Measurements from ENCODE around the gene EMX1. TPM values are rescaled to one million over a fixed set of nuclear protein-coding genes. Genes with fewer than 3 reads are reported as not detected.

Gene EMX1
- total RNA-seq, 2 experiments from 2014 or later: not detected

DNA sequence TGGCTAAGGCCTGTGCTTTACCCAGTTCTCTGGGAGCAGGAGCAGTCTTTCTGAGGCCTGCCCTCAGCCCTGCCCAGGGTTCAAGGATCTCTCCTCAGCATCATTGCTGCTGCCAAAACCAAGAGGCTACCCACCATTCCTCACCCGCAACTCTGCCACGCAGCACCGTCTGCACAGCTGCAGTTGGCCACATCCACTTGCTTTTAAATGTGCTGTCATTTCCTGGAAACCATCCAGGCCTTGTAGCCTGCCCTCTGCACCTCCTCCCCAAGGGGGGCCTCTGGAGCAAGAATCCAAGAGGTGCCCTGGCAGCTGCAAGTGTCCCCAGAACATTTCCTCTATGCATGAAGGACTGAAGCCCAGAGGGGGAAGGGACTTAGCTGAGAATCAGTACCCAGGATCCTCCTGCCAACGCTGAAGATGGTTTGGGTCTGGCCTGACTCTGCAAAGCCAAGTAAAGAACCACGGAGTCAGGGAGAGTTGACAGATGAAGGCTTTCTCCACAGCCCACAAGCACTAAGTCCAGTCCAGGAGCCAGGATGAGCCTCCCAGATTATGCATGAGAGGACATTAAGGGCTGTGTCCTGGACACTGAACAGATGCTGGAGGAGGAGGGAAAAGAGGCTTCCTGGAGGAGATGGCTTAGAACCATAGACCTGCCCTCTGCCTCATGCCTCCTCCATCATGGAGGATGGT lies 14.9 kb downstream of the EMX1 start:
- peaks cover 16% of the 10 kb centered on the region for H3K27me3 Mint-ChIP-seq
- H3K4me1 Mint-ChIP-seq: peaks cover 12% of the 10 kb centered on the region
- no peaks in the 10 kb centered on the region for H3K36me3 Mint-ChIP-seq (ENCODE audit: low read depth)
- DNase-seq: no peak
- no peak overlapping the region for H3K4me3 Mint-ChIP-seq
- ChIA-PET POLR2A (no interaction called here), CTCF (interaction anchor here (1.0 to 1.5 kb wide), 2 partner anchors 39 to 41 kb away, joined by 3 read pairs; no protein-coding TSS in a partner anchor)
- H3K27ac Mint-ChIP-seq: no peak overlapping the region
- H3K9me3 Mint-ChIP-seq: no peaks in the 10 kb centered on the region

DNA sequence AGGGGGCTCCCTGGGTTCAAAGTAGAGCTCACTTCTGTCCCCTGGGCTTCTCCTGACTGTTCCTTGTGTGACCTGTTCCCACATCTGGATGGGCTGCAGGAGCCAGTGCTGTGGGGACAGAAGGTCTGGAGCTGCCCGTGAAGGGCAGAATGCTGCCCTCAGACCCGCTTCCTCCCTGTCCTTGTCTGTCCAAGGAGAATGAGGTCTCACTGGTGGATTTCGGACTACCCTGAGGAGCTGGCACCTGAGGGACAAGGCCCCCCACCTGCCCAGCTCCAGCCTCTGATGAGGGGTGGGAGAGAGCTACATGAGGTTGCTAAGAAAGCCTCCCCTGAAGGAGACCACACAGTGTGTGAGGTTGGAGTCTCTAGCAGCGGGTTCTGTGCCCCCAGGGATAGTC lies 15.5 kb downstream of the EMX1 start:
- H3K27ac Mint-ChIP-seq: no peak overlapping the region
- CTCF ChIA-PET: interaction anchor here (1.5 kb wide), 1 partner anchor 41 kb away, joined by 3 read pairs; no protein-coding TSS in a partner anchor
- POLR2A ChIA-PET: no interaction called here
- H3K4me1 Mint-ChIP-seq: peaks cover 12% of the 10 kb centered on the region
- peaks cover 16% of the 10 kb centered on the region for H3K27me3 Mint-ChIP-seq
- H3K9me3 Mint-ChIP-seq: no peaks in the 10 kb centered on the region
- no peak overlapping the region for H3K4me3 Mint-ChIP-seq
- no peak for DNase-seq
- H3K36me3 Mint-ChIP-seq (ENCODE audit: low read depth): no peaks in the 10 kb centered on the region

DNA sequence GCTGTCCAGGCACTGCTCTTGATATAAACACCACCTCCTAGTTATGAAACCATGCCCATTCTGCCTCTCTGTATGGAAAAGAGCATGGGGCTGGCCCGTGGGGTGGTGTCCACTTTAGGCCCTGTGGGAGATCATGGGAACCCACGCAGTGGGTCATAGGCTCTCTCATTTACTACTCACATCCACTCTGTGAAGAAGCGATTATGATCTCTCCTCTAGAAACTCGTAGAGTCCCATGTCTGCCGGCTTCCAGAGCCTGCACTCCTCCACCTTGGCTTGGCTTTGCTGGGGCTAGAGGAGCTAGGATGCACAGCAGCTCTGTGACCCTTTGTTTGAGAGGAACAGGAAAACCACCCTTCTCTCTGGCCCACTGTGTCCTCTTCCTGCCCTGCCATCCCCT lies 15.9 kb downstream of the EMX1 start:
- Mint-ChIP-seq H3K4me1 (peaks cover 12% of the 10 kb centered on the region), H3K4me3 (no peak overlapping the region), H3K36me3 (ENCODE audit: low read depth) (no peaks in the 10 kb centered on the region), H3K27ac (no peak overlapping the region), H3K9me3 (no peaks in the 10 kb centered on the region), H3K27me3 (peaks cover 16% of the 10 kb centered on the region)
- ChIA-PET CTCF (interaction anchor here (1.5 kb wide), 1 partner anchor 40 kb away, joined by 3 read pairs; no protein-coding TSS in a partner anchor), POLR2A (no interaction called here)
- DNase-seq: no peak

DNA sequence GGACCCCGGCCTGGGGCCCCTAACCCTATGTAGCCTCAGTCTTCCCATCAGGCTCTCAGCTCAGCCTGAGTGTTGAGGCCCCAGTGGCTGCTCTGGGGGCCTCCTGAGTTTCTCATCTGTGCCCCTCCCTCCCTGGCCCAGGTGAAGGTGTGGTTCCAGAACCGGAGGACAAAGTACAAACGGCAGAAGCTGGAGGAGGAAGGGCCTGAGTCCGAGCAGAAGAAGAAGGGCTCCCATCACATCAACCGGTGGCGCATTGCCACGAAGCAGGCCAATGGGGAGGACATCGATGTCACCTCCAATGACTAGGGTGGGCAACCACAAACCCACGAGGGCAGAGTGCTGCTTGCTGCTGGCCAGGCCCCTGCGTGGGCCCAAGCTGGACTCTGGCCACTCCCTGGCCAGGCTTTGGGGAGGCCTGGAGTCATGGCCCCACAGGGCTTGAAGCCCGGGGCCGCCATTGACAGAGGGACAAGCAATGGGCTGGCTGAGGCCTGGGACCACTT lies 16.4 kb downstream of the EMX1 start:
- no peak overlapping the region for H3K27ac Mint-ChIP-seq
- peaks cover 12% of the 10 kb centered on the region for H3K4me1 Mint-ChIP-seq
- DNase-seq: no peak
- H3K4me3 Mint-ChIP-seq: no peak overlapping the region
- no peaks in the 10 kb centered on the region for H3K36me3 Mint-ChIP-seq (ENCODE audit: low read depth)
- ChIA-PET POLR2A (no interaction called here), CTCF (interaction anchor here (1.5 kb wide), 1 partner anchor 40 kb away, joined by 3 read pairs; no protein-coding TSS in a partner anchor)
- peaks cover 16% of the 10 kb centered on the region for H3K27me3 Mint-ChIP-seq
- H3K9me3 Mint-ChIP-seq: no peaks in the 10 kb centered on the region

DNA sequence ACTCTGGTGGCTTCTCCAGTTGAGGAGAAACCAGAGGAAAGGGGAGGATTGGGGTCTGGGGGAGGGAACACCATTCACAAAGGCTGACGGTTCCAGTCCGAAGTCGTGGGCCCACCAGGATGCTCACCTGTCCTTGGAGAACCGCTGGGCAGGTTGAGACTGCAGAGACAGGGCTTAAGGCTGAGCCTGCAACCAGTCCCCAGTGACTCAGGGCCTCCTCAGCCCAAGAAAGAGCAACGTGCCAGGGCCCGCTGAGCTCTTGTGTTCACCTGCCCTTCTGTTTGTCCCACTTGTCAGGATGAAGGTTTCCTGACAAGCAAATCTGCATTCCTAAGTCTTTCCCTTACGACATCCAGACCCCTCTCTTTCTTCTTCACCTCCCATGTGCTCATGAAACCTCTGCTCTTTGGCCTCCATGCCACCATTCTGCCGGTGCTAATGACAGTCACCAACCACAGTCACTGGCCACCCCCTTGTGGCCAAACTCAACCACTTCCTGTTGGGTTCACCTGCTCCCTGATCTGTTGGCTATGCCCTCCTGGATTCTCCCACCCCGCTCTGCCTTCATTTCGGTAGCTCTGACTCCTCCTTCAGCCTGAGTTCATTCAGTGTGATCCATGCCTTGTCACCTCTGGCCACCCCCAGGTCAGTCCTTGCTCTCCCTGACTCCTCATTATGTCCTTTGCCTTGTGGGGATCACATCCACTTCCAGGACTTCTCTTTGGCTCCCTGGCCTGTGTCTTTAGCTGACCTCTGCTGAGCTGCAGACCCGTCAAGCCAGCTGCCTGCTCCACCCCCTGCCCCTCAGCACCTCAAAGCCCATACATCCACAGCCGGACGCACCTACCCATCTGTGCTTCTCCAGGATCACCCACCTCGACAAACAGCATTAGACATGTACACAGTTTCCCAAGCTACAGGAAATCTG lies 17.6 kb downstream of the EMX1 start:
- ChIA-PET POLR2A (no interaction called here), CTCF (interaction anchor here (1.4 to 1.6 kb wide), 2 partner anchors 39 to 47 kb away, joined by 4 read pairs; partner anchors contain the start of gene SPR)
- no peak for DNase-seq
- Mint-ChIP-seq H3K27ac (no peak overlapping the region), H3K9me3 (no peaks in the 10 kb centered on the region), H3K4me1 (peaks cover 12% of the 10 kb centered on the region), H3K4me3 (no peak overlapping the region), H3K36me3 (ENCODE audit: low read depth) (no peaks in the 10 kb centered on the region), H3K27me3 (peaks cover 18% of the 10 kb centered on the region)

DNA sequence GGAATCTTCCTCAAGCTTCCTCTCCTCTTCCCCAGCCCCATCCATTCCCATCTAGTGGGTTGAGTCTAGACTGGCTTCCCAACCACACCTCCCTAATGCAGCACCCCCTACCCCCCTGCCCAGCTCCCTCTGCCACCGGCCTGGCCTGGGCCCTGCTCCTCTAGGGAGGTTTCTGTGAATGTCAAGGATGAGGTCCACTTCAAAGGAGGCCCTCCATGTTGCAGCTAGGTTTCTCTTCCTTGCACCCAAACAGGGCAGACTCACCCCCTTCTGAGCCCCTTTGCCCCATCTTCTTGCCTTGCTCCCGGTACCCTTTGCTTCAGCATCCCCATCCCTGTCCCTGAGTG lies 18.3 kb downstream of the EMX1 start:
- CTCF ChIA-PET: interaction anchor here (1.4 to 1.6 kb wide), 2 partner anchors 38 to 48 kb away, joined by 4 read pairs; partner anchors contain the start of gene SPR
- Mint-ChIP-seq H3K4me1 (peaks cover 12% of the 10 kb centered on the region), H3K36me3 (ENCODE audit: low read depth) (no peaks in the 10 kb centered on the region), H3K9me3 (no peaks in the 10 kb centered on the region), H3K27me3 (peaks cover 18% of the 10 kb centered on the region), H3K4me3 (no peak overlapping the region), H3K27ac (no peak overlapping the region)
- POLR2A ChIA-PET: no interaction called here
- DNase-seq: no peak

DNA sequence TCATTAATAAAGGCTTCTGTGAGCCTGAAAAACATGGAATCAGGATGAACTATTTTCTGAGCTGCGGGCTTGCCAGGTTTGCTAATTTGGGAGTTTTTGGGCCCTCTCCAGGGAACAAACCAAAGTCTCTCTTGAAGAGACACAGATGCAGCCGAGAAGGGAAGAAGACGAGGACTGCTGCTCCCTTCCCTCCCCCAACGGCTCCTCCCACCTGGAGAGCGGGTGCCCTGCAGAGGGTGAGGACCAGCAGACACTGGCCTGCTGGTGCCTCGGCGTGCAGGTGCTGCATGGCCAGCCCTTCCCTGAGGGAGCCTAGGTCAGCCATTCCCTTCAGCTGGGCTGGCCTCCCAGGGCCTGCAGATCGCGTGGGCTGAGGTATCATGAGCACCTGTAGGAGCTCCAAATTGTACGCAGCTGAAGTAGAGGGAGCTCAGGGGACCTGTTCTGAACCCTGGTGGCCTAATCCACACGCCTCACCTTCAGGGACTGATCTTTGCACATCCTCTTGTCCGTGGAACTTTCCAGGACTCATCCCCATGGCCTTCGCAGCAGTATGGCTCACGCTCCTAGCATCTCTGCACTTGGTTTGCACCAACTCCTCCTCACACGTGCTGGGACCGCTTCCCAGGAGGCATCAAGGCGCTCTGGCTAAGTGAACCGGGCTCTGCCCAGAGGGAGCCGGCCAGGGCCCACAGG lies 19.5 kb downstream of the EMX1 start:
- no peak overlapping the region for H3K4me3 Mint-ChIP-seq
- peaks cover 12% of the 10 kb centered on the region for H3K4me1 Mint-ChIP-seq
- POLR2A ChIA-PET: no interaction called here
- no peak overlapping the region for H3K27ac Mint-ChIP-seq
- no peaks in the 10 kb centered on the region for H3K36me3 Mint-ChIP-seq (ENCODE audit: low read depth)
- H3K9me3 Mint-ChIP-seq: no peaks in the 10 kb centered on the region
- H3K27me3 Mint-ChIP-seq: peaks cover 16% of the 10 kb centered on the region
- DNase-seq: no peak
- CTCF ChIA-PET: no interaction called here

DNA sequence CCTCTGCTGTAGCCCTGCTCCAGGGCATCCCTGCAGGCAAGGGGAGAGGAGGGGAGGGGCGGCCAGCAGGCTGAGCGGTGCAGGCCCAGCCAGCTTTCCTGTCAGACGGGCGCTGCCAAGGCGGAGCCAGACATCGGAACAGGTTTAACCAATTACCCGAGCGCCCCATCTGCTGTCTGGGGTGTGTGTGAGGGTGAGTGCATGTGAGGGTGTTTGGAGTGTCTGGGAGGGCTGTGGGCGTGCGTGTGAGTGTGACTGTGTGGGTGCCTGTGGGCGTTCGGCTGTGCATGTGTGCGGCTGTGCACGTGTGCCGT lies 20.0 kb downstream of the EMX1 start:
- no peak overlapping the region for H3K27ac Mint-ChIP-seq
- H3K27me3 Mint-ChIP-seq: peaks cover 16% of the 10 kb centered on the region
- CTCF ChIA-PET: no interaction called here
- POLR2A ChIA-PET: no interaction called here
- H3K4me3 Mint-ChIP-seq: no peak overlapping the region
- no peak for DNase-seq
- no peaks in the 10 kb centered on the region for H3K9me3 Mint-ChIP-seq
- H3K36me3 Mint-ChIP-seq (ENCODE audit: low read depth): no peaks in the 10 kb centered on the region
- H3K4me1 Mint-ChIP-seq: peaks cover 8% of the 10 kb centered on the region

DNA sequence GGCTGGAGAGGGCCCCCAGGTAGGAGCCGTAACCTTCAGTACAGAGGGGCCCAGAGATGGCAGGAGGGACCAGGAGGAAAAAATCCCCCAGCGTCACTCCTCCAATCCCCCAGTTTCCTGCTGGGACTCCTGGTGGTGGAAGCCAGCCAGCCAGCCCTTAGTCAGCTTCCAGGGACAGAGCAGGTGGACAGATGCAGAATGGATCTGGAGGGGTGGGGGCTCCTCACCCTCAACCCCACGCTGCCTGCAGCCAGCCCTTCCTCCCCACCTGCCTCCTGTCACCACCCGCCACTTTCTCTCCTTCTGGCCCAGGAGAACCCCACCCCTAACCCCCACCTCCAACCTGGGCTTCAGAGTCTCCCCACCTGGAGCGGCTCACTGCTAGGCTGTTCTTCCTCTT lies 21.1 kb downstream of the EMX1 start:
- POLR2A ChIA-PET: no interaction called here
- CTCF ChIA-PET: interaction anchor here (0.6 to 1.3 kb wide), 2 partner anchors 36 to 1184 kb away, joined by 3 to 4 read pairs; no protein-coding TSS in a partner anchor

DNA sequence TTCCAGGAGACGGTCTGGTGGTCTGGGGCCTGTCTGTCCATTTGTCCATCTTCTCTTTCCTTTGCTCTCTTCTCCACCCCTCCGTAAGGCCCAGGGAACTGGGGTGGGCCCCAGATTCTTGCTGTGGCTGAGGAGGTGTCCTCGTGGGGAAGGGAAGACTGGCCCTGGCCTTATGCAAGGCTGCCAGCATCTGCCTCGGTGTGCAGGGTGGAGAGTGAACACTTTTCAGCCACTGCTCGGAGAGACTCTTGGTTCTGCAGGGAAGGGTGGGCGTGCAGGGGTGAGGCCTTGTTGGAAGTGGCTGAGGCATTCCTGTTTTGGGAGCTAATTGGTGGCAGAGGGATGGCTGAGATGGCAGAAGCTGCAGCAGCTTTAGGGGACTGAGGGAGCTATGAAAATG lies 23.0 kb downstream of the EMX1 start:
- POLR2A ChIA-PET: no interaction called here
- CTCF ChIA-PET: interaction anchor here (1.7 kb wide), 1 partner anchor 34 kb away, joined by 6 read pairs; no protein-coding TSS in a partner anchor
- H3K9me3 Mint-ChIP-seq: no peaks in the 10 kb centered on the region

More for the DNA sequence above, 21.1 kb downstream of the EMX1 start:
- peaks cover 16% of the 10 kb centered on the region for H3K27me3 Mint-ChIP-seq
- no peak overlapping the region for H3K4me3 Mint-ChIP-seq
- peaks cover 7% of the 10 kb centered on the region for H3K4me1 Mint-ChIP-seq
- no peaks in the 10 kb centered on the region for H3K36me3 Mint-ChIP-seq (ENCODE audit: low read depth)
- no peak overlapping the region for H3K27ac Mint-ChIP-seq
- no peaks in the 10 kb centered on the region for H3K9me3 Mint-ChIP-seq
- DNase-seq: no peak

DNA sequence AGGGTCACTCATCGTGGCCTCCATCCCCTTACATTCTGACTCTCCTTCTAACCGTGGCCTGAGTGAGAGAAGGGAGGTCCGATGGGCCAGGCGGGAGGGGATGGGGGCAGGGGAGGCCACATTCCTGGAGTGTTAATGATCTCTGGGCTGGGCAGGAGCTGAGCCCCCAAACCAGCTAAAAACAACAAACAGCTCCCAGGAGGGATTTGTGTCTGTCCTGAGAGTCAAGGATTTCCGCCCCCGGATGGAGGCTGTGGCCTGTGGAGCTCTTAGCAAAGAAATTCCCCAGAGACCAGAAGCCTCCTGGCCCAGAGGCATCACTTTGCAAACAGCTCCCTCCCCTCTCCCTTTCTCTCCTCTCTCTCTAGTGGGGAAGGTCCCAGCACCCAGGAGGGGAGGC lies 23.5 kb downstream of the EMX1 start:
- no peaks in the 10 kb centered on the region for H3K4me1 Mint-ChIP-seq
- POLR2A ChIA-PET: no interaction called here
- H3K4me3 Mint-ChIP-seq: no peak overlapping the region

More for the DNA sequence above, 23.0 kb downstream of the EMX1 start:
- DNase-seq: no peak
- Mint-ChIP-seq H3K27ac (no peak overlapping the region), H3K4me3 (no peak overlapping the region), H3K27me3 (peaks cover 11% of the 10 kb centered on the region), H3K36me3 (ENCODE audit: low read depth) (no peaks in the 10 kb centered on the region), H3K4me1 (peaks cover 1% of the 10 kb centered on the region)

DNA sequence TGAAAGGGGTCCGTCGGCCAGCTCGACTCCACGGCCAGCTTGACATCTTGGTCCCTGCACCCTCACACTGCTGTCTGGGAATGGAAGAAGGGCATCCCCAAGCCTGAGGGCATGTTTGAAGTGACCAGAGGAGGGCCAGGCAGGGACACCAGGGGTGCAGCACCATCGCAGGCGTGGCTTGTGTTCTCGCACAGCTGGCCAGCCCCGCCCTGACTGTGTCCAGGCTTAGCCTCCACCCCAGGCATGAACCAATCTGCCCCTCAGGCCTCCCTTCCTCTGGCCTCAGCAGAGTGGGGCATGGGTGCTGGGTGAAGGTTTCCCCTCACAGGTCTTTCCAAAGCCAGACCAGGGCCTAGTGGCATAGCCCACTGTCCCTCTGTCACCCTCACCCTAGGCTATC lies 25.0 kb downstream of the EMX1 start:
- Mint-ChIP-seq H3K36me3 (ENCODE audit: low read depth) (no peaks in the 10 kb centered on the region), H3K4me3 (no peak overlapping the region), H3K9me3 (no peaks in the 10 kb centered on the region), H3K27ac (no peak overlapping the region), H3K4me1 (no peaks in the 10 kb centered on the region), H3K27me3 (peaks cover 2% of the 10 kb centered on the region)
- ChIA-PET CTCF (interaction anchor here (0.6 to 1.4 kb wide), 3 partner anchors 28 to 185 kb away, joined by 3 to 4 read pairs (median 3); no protein-coding TSS in a partner anchor), POLR2A (no interaction called here)
- DNase-seq: no peak

More for the DNA sequence above, 23.5 kb downstream of the EMX1 start:
- Mint-ChIP-seq H3K27me3 (peaks cover 7% of the 10 kb centered on the region), H3K27ac (no peak overlapping the region), H3K9me3 (no peaks in the 10 kb centered on the region), H3K36me3 (ENCODE audit: low read depth) (no peaks in the 10 kb centered on the region)
- DNase-seq: no peak
- CTCF ChIA-PET: interaction anchor here (1.4 to 1.7 kb wide), 2 partner anchors 29 to 33 kb away, joined by 4 to 6 read pairs; no protein-coding TSS in a partner anchor
